Measurements from ENCODE around the gene IL2RA. TPM values are rescaled to one million over a fixed set of nuclear protein-coding genes. Genes with fewer than 3 reads are reported as not detected.

IL2RA gene
- total and polyA plus RNA-seq, 2 experiments from 2014 or later, result not detected

- no peaks in the 10 kb centered on the region for H3K4me1 ChIP-seq (ENCODE audit: insufficient read depth)
- H2AFZ ChIP-seq, result no peak overlapping the region
- H3K36me3 ChIP-seq (ENCODE audit: insufficient read depth), result no peaks in the 10 kb centered on the region
- Mint-ChIP-seq H3K27me3 (ENCODE audit: insufficient read depth, low read depth, poor library complexity) (peaks cover 13% of the 10 kb centered on the region), H3K4me3 (no peak overlapping the region), H3K9me3 (no peaks in the 10 kb centered on the region), H3K4me1 (peaks cover 4% of the 10 kb centered on the region; the same call in 1 of the 3 replicates), H3K36me3 (ENCODE audit: low read depth) (no peaks in the 10 kb centered on the region), H3K27ac (no peak overlapping the region)
- ATAC-seq (no peak), DNase-seq (ENCODE audit: low spot score) (no peak)
- no peaks in the 10 kb centered on the region for H3F3A ChIP-seq (replicated peaks; ENCODE audit: low read depth)
- TF ChIP-seq POLR2AphosphoS5 (IDR thresholded peaks at IDR 0.05; ENCODE audit: low read depth), result no peak
- TF ChIP-seq JUNB (IDR thresholded peaks at IDR 0.05; ENCODE audit: unreplicated experiment), result no peak
- no peak for TF ChIP-seq EZH2phosphoT487 (IDR thresholded peaks at IDR 0.05; ENCODE audit: unreplicated experiment)
- TF ChIP-seq ZNF462 (CRISPR knock-in tag; IDR thresholded peaks at IDR 0.05), result no peak
- no peak for TF ChIP-seq STAT1 (IDR thresholded peaks at IDR 0.05; ENCODE audit: unreplicated experiment)
- no peak for TF ChIP-seq REST (IDR thresholded peaks at IDR 0.05; ENCODE audit: unreplicated experiment)
- no peak for TF ChIP-seq ZNF114 (CRISPR knock-in tag; IDR thresholded peaks at IDR 0.05)
- no peak for TF ChIP-seq EZH2 (IDR thresholded peaks at IDR 0.05; ENCODE audit: low read depth, unreplicated experiment)
- no peak for TF ChIP-seq ETS1 (IDR thresholded peaks at IDR 0.05)
- no peak for TF ChIP-seq NANOG (IDR thresholded peaks at IDR 0.05; ENCODE audit: borderline replicate concordance)
- no peak for TF ChIP-seq CTCF (conservative IDR thresholded peaks at IDR 0.05; ENCODE audit: low read depth in 2 of 2)
- no peak for TF ChIP-seq ZNF331 (CRISPR knock-in tag; IDR thresholded peaks at IDR 0.05; ENCODE audit: low read depth)
- no peak for TF ChIP-seq CREB1 (CRISPR knock-in tag; IDR thresholded peaks at IDR 0.05; ENCODE audit: low read depth)
- H3K27me3 ChIP-seq (ENCODE audit: insufficient read depth), result no peaks in the 10 kb centered on the region
- H3K9me2 ChIP-seq (ENCODE audit: insufficient read depth), result no peaks in the 10 kb centered on the region
- no peak overlapping the region for H3K4me2 ChIP-seq
- H3K79me2 ChIP-seq (replicated peaks; ENCODE audit: insufficient read depth), result no peaks in the 10 kb centered on the region
- H4K20me1 ChIP-seq (replicated peaks; ENCODE audit: insufficient read depth), result no peaks in the 10 kb centered on the region
- no peak overlapping the region for H3K27ac ChIP-seq (ENCODE audit: low read depth)
- H3K4me3 ChIP-seq, result no peak overlapping the region
Observed at GRCh38 chr10:6045878-6046772, 16.0 kb downstream of the IL2RA start.

Measured in GM23338 (cell line).